ENCODE data around the gene SLC16A8. TPM values are rescaled to one million over a fixed set of nuclear protein-coding genes. Genes with fewer than 3 reads are reported as not detected.
A peak's percentile ranks its signal among the peaks of the same experiment; 100 is the strongest.

The SLC16A8 gene
- total RNA-seq, 1 experiment from 2014 or later: 1.1 TPM

GRCh38 chr22:38097557-38098409, 13.8 kb upstream of the SLC16A8 start:
- Histone ChIP-seq H3K18ac (ENCODE audit: insufficient read length, low read depth, low read length) (no peak overlapping the region), H3K79me1 (ENCODE audit: insufficient read depth, low read depth, low read length, poor library complexity, severe bottlenecking) (no peaks in the 10 kb centered on the region), H3K23ac (ENCODE audit: insufficient read length, low read depth, low read length) (no peak overlapping the region), H4K91ac (ENCODE audit: insufficient read length, low read depth, low read length) (no peak overlapping the region), H3T11ph (ENCODE audit: low read length) (no peak overlapping the region), H4K8ac (replicated peaks; ENCODE audit: insufficient read length, low read depth, low read length) (no peak overlapping the region), H3K9me3 (ENCODE audit: control insufficient read depth, low read depth, low read length) (no peaks in the 10 kb centered on the region), H4K20me1 (ENCODE audit: control insufficient read depth, insufficient read depth, insufficient read length) (no peaks in the 10 kb centered on the region), H3K27ac (ENCODE audit: insufficient read length, low read depth, low read length) (no peak overlapping the region), H3K27me3 (ENCODE audit: insufficient read depth, low read length) (no peaks in the 10 kb centered on the region), H3K23me2 (ENCODE audit: insufficient read length, low read depth, low read length, poor library complexity, severe bottlenecking) (peaks cover 4% of the 10 kb centered on the region), H2AK5ac (ENCODE audit: insufficient read length, low read length) (no peak overlapping the region), H3K4me1 (ENCODE audit: insufficient read depth, low read length) (no peaks in the 10 kb centered on the region), H3K4ac (ENCODE audit: low read depth, low read length) (no peak overlapping the region), H3K79me2 (ENCODE audit: insufficient read depth, low read length) (no peaks in the 10 kb centered on the region), H3K14ac (ENCODE audit: insufficient read depth, low read length) (no peak overlapping the region), H3K9ac (ENCODE audit: extremely low read depth, insufficient read length, low read length) (no peak overlapping the region), H3K56ac (ENCODE audit: insufficient read length, low read depth, low read length) (no peak overlapping the region), H2BK120ac (ENCODE audit: low read depth, low read length, poor library complexity, severe bottlenecking) (no peak overlapping the region), H2AFZ (ENCODE audit: low read length) (no peak overlapping the region), H2BK15ac (ENCODE audit: low read depth, low read length) (no peak overlapping the region), H2BK12ac (ENCODE audit: insufficient read length, low read depth, low read length) (no peak overlapping the region), H2BK5ac (ENCODE audit: insufficient read length, low read length) (no peak overlapping the region), H4K5ac (ENCODE audit: insufficient read length, low read depth, low read length) (no peak overlapping the region), H3K4me2 (ENCODE audit: insufficient read depth, insufficient read length, low read length) (peak overlapping the region; percentile 20), H2BK20ac (ENCODE audit: low read depth, low read length, poor library complexity, severe bottlenecking) (no peak overlapping the region)
- peak; percentile 93 for DNase-seq
- Mint-ChIP-seq H3K4me1 (peaks cover 11 to 23% of the 10 kb centered on the region in 2 experiments), H3K4me3 (peak overlapping the region; percentile 62 to 79), H3K27ac (peak overlapping the region; percentile 49 to 89 (median 86); a peak in 4 of 7 replicates), H3K9me3 (no peaks in the 10 kb centered on the region; a peak in 1 of 5 replicates), H3K36me3 (ENCODE audit: insufficient read depth in 1 of 3, low read depth in 3 of 3) (peaks cover 0 to 10% (median 1%) of the 10 kb centered on the region in 3 experiments; a peak in 4 of 7 replicates), H3K27me3 (ENCODE audit: low read depth) (peaks cover 1% of the 10 kb centered on the region)
- WGBS (ENCODE audit: extremely low coverage, insufficient read length, low lambda C conversion rate): no CpG with 5 or more reads among the region's 32 CpGs
- TF ChIP-seq CTCF (conservative IDR thresholded peaks at IDR 0.05): peak; percentile 88
